Gastroesophageal sphincter (tissue), 3 donors: ENCODE measurements around the gene ZNF562.

ENCODE experiments used
- EP300 ChIP-seq: sonication (generic); formaldehyde crosslinking; IDR thresholded peaks from one replicate; pipeline ENCODE4 v1.6.1; 2017; ENCODE audit warnings: antibody characterized with exemption, mild to moderate bottlenecking
- POLR2A ChIP-seq, 2 donors: fragments of 450-650 bp; IDR thresholded peaks; one replicate each; pipeline ENCODE4 v1.6.1; 2017; ENCODE audit warnings: antibody characterized with exemption in 2 of 2, mild to moderate bottlenecking in 2 of 2, moderate library complexity in 1 of 2
- TF ChIP-seq, protein P1 (sequence below), 4 experiments: fragments of 200-600 bp in 2 of 4; fragments of 450-650 bp in 2 of 4; sonication (generic) in 1 of 4; IDR thresholded peaks; one replicate each; pipeline ENCODE4 v1.5.1; 2017 to 2019; ENCODE audit warnings: antibody characterized with exemption in 4 of 4, mild to moderate bottlenecking in 2 of 4, moderate library complexity in 2 of 4

DNA sequence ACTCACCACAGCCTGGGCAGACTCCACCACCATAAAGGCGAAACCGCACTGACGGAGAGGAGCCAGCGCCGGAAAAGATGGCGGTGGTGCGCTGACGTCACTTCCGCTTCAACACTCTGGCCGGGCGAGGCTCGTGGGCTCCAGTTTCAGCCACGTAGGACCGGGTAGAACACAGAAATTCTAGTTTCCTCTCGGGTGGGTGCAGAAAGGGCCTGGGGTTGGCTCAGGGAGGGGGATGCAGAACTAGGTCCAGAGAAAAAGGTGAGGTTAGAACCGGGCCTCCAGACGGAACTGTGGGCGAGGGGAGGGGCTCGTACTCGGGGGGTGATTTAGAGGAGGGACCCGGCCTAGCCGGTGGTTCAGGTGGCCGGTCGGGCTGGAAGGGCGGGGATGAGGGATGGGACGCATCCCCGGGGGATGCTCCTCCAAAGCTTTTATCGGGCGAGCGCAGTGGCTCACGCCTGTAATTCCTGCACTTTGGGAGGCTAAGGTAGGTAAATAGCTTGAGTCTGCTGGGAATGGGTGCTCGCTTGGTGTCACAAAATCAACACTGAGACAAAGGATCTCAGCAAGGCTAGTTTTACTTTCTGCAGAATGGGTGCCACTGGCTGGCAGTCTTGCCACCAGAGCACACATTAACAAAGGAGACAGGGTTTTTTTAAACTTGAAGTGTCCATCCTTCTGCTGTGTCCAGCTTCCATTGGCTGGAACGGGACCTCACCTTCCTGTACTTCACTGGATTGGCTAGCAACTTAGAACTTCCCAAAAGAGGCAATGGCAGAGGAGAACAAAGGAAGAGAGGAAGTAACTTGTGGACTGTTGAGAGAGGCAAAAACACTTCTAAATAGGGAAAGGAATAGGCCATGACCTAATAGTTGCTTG, 53.5 kb downstream of the ZNF562 start, which contains the start of gene ZNF561:
- no peak for TF ChIP-seq EP300
- TF ChIP-seq, protein P1, sequence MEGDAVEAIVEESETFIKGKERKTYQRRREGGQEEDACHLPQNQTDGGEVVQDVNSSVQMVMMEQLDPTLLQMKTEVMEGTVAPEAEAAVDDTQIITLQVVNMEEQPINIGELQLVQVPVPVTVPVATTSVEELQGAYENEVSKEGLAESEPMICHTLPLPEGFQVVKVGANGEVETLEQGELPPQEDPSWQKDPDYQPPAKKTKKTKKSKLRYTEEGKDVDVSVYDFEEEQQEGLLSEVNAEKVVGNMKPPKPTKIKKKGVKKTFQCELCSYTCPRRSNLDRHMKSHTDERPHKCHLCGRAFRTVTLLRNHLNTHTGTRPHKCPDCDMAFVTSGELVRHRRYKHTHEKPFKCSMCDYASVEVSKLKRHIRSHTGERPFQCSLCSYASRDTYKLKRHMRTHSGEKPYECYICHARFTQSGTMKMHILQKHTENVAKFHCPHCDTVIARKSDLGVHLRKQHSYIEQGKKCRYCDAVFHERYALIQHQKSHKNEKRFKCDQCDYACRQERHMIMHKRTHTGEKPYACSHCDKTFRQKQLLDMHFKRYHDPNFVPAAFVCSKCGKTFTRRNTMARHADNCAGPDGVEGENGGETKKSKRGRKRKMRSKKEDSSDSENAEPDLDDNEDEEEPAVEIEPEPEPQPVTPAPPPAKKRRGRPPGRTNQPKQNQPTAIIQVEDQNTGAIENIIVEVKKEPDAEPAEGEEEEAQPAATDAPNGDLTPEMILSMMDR (IDR thresholded peaks at IDR 0.05) = no peak
- TF ChIP-seq POLR2A (IDR thresholded peaks at IDR 0.05) = peak in 1 of 2 donors; percentile 26
